ENCODE data around the gene WFDC12. TPM values are rescaled to one million over a fixed set of nuclear protein-coding genes. Genes with fewer than 3 reads are reported as not detected.

WFDC12 gene, protein sequence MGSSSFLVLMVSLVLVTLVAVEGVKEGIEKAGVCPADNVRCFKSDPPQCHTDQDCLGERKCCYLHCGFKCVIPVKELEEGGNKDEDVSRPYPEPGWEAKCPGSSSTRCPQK
- not detected for polyA plus RNA-seq (2012; ENCODE audit: insufficient read length, low read depth)

DNA sequence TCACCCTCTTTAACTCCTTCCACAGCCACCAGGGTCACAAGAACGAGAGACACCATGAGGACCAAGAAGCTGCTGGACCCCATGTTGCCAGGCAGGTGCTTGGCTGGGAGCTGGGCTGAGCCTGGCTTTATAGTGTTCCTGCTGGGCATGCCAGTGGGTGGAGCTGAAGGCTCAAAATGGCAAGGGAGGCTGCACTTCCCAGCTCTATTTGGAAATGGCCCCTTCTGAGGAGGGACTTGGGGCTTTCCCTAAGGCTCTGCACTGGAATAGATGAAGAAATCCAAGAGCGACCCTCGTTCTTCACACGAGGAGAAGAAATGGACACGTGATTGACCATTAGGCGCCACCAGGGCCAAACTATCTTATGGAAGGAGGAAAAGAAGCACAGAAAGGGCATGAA lies at the start of gene WFDC12:
Gene WFDC12, minus strand, starts transcription at position 101 of the 400 bp plus-strand sequence. Its CDS starts 18 bp downstream, at position 83.
- TF ChIP-seq TAF1 (IDR thresholded peaks at IDR 0.05; ENCODE audit: borderline replicate concordance, insufficient read depth, low read length) = no peak
- TF ChIP-seq, protein P1, sequence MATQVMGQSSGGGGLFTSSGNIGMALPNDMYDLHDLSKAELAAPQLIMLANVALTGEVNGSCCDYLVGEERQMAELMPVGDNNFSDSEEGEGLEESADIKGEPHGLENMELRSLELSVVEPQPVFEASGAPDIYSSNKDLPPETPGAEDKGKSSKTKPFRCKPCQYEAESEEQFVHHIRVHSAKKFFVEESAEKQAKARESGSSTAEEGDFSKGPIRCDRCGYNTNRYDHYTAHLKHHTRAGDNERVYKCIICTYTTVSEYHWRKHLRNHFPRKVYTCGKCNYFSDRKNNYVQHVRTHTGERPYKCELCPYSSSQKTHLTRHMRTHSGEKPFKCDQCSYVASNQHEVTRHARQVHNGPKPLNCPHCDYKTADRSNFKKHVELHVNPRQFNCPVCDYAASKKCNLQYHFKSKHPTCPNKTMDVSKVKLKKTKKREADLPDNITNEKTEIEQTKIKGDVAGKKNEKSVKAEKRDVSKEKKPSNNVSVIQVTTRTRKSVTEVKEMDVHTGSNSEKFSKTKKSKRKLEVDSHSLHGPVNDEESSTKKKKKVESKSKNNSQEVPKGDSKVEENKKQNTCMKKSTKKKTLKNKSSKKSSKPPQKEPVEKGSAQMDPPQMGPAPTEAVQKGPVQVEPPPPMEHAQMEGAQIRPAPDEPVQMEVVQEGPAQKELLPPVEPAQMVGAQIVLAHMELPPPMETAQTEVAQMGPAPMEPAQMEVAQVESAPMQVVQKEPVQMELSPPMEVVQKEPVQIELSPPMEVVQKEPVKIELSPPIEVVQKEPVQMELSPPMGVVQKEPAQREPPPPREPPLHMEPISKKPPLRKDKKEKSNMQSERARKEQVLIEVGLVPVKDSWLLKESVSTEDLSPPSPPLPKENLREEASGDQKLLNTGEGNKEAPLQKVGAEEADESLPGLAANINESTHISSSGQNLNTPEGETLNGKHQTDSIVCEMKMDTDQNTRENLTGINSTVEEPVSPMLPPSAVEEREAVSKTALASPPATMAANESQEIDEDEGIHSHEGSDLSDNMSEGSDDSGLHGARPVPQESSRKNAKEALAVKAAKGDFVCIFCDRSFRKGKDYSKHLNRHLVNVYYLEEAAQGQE (IDR thresholded peaks at IDR 0.05; ENCODE audit: insufficient read depth in 1 of 2, low read depth in 2 of 2, low read length in 2 of 2) = no peak
- TF ChIP-seq POLR2AphosphoS5 (IDR thresholded peaks at IDR 0.05; ENCODE audit: low read depth, low read length) = no peak
- TF ChIP-seq FOXP2 (optimal IDR thresholded peaks at IDR 0.05; ENCODE audit: borderline replicate concordance, extremely low read depth, extremely low read length, insufficient read depth) = no peak
- TF ChIP-seq SIN3A (IDR thresholded peaks at IDR 0.05; ENCODE audit: borderline replicate concordance, insufficient read depth, low read length) = no peak

DNA sequence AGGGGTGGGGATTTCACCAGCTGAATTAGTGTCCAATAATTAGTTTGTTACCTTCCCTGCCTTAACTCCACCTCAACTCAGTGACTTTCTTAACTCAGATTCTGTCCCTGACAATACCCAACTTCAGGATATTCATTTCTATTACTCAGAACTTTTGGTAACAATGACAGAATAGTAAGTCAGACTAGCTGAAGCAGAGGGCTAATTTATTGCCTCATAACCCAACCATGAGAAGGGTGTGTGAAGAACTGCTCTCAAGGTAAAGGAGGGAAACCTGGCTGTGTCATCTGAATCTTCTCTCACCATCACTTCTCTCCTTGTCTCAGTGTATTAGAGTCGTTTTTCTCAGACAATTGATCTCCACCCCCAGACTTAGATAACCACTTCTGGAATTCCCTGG lies 49.3 kb upstream of the WFDC12 start:
- TF ChIP-seq POLR2AphosphoS5 (IDR thresholded peaks at IDR 0.05; ENCODE audit: low read depth, low read length) = no peak
- no peak for TF ChIP-seq TAF1 (IDR thresholded peaks at IDR 0.05; ENCODE audit: borderline replicate concordance, insufficient read depth, low read length)
- TF ChIP-seq, protein P1 (IDR thresholded peaks at IDR 0.05; ENCODE audit: insufficient read depth in 1 of 2, low read depth in 2 of 2, low read length in 2 of 2) = no peak
- no peak for TF ChIP-seq SIN3A (IDR thresholded peaks at IDR 0.05; ENCODE audit: borderline replicate concordance, insufficient read depth, low read length)
- no peak for TF ChIP-seq FOXP2 (optimal IDR thresholded peaks at IDR 0.05; ENCODE audit: borderline replicate concordance, extremely low read depth, extremely low read length, insufficient read depth)

DNA sequence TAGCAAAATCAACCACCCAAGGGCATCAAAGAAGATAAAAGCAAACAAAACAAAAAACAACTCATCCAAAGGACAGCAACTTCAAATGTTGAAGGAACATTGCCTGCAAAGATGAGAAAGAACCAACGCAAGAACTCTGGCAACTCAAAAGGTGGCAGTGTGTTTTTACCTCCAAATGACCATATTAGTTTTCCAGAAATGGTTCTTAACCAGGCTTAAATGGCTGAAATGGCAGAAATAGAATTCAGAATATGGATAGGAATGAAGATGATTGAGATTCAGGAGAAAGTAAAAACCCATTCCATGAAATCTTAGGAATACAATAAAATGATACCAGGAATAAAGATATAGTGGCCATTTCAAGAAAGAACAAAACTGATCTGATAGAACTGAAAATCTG lies 40.6 kb upstream of the WFDC12 start:
- TF ChIP-seq TAF1 (IDR thresholded peaks at IDR 0.05; ENCODE audit: borderline replicate concordance, insufficient read depth, low read length) (no peak), FOXP2 (optimal IDR thresholded peaks at IDR 0.05; ENCODE audit: borderline replicate concordance, extremely low read depth, extremely low read length, insufficient read depth) (no peak), POLR2AphosphoS5 (IDR thresholded peaks at IDR 0.05; ENCODE audit: low read depth, low read length) (no peak), SIN3A (IDR thresholded peaks at IDR 0.05; ENCODE audit: borderline replicate concordance, insufficient read depth, low read length) (no peak)
- TF ChIP-seq, protein P1 (IDR thresholded peaks at IDR 0.05; ENCODE audit: insufficient read depth in 1 of 2, low read depth in 2 of 2, low read length in 2 of 2) = no peak

DNA sequence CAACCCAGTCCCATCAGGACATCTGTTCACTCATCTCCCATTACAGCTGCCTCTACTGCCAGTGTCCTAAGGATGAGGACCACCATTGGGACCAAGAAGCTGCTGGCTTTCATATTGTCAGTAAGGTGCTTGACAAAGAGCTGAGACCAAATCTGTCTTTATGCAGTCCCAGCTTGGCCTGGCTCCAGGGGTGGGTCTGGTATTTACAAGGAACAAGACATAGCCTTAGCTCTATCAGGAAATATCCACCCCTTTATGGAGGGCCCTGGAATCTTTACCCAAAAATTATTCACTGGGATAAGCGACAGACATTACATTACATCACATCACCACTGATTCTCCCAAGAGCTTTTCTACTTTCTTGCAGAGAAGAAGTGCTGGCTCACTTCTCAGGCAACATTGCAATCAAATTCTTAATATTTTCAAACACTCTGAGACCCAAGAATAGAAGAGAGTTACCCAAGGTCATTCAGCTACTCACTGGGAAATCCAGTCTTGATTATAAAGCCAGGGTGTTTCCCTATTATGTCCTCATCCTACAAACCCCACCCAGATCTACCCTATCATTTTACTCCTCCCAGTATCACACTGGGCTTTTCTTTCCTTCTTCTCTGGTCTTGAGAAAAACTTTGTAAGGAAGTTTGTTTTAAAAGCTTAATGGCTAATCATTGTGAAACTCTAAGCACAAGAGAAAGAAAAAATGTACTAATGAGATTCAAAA lies 39.0 kb upstream of the WFDC12 start:
- TF ChIP-seq, protein P1 (IDR thresholded peaks at IDR 0.05; ENCODE audit: insufficient read depth in 1 of 2, low read depth in 2 of 2, low read length in 2 of 2) = no peak
- TF ChIP-seq POLR2AphosphoS5 (IDR thresholded peaks at IDR 0.05; ENCODE audit: low read depth, low read length) (no peak), SIN3A (IDR thresholded peaks at IDR 0.05; ENCODE audit: borderline replicate concordance, insufficient read depth, low read length) (no peak), FOXP2 (optimal IDR thresholded peaks at IDR 0.05; ENCODE audit: borderline replicate concordance, extremely low read depth, extremely low read length, insufficient read depth) (no peak), TAF1 (IDR thresholded peaks at IDR 0.05; ENCODE audit: borderline replicate concordance, insufficient read depth, low read length) (no peak)
